SK-N-SH treated with all-trans-retinoic acid at 6 μM for 48 hours (cell line): ENCODE data around the gene SLC49A4.

ENCODE experiments used
- ATAC-seq: fragments of 200-7000 bp; cut with Tn5 transposase; 3 replicates; pipeline ENCODE4 v1.9.1; 2020; ENCODE audit warnings: mild to moderate bottlenecking, moderate library complexity
- ARNTL ChIP-seq: fragments of 450-650 bp; formaldehyde crosslinking; IDR thresholded peaks from 2 replicates; pipeline ENCODE4 v1.5.0; 2020; ENCODE audit warnings: low read depth, mild to moderate bottlenecking, moderate library complexity, borderline replicate concordance
- BACH2 ChIP-seq: fragments of 250-450 bp; sonication (Bioruptor Pico); IDR thresholded peaks from 2 replicates; pipeline ENCODE4 v1.9.0; 2021; ENCODE audit warnings: mild to moderate bottlenecking, borderline replicate concordance
- CREB5 ChIP-seq: fragments of 250-450 bp; sonication (Bioruptor Pico); IDR thresholded peaks from 2 replicates; pipeline ENCODE4 v1.5.1; 2020; ENCODE audit warnings: low read depth, mild to moderate bottlenecking, moderate library complexity
- CSDC2 ChIP-seq: fragments of 250-450 bp; sonication (Bioruptor Pico); IDR thresholded peaks from 2 replicates; pipeline ENCODE4 v1.5.0; 2020; ENCODE audit warnings: mild to moderate bottlenecking, moderate library complexity
- CSRNP3 ChIP-seq: fragments of 250-450 bp; sonication (Bioruptor Pico); IDR thresholded peaks from 2 replicates; pipeline ENCODE4 v1.5.1; 2021; ENCODE audit warnings: mild to moderate bottlenecking, moderate library complexity
- ESRRG ChIP-seq: fragments of 250-450 bp; sonication (Bioruptor Pico); IDR thresholded peaks from 2 replicates; pipeline ENCODE4 v1.6.1; 2021; ENCODE audit warnings: mild to moderate bottlenecking
- GLIS3 ChIP-seq: fragments of 250-450 bp; sonication (Bioruptor Pico); IDR thresholded peaks from 2 replicates; pipeline ENCODE4 v1.5.0; 2020; ENCODE audit warnings: mild to moderate bottlenecking, moderate library complexity
- ISL1 ChIP-seq: fragments of 250-450 bp; sonication (Bioruptor Pico); IDR thresholded peaks from 2 replicates; pipeline ENCODE4 v2.1.2; 2022; ENCODE audit warnings: mild to moderate bottlenecking, moderate library complexity
- OSR1 ChIP-seq: fragments of 250-450 bp; sonication (Bioruptor Pico); IDR thresholded peaks from 2 replicates; pipeline ENCODE4 v1.8.0; 2022; ENCODE audit warnings: moderate library complexity, mild to moderate bottlenecking, inconsistent platforms
- POU6F1 ChIP-seq: fragments of 250-450 bp; sonication (Bioruptor Pico); IDR thresholded peaks from 2 replicates; pipeline ENCODE4 v1.8.0; 2021; ENCODE audit warnings: low read depth, mild to moderate bottlenecking, moderate library complexity, borderline replicate concordance
- PPARA ChIP-seq: fragments of 250-450 bp; sonication (Bioruptor Pico); IDR thresholded peaks from 2 replicates; pipeline ENCODE4 v1.5.0; 2020; ENCODE audit warnings: mild to moderate bottlenecking, borderline replicate concordance
- RARB ChIP-seq: fragments of 250-450 bp; sonication (Bioruptor Pico); IDR thresholded peaks from 2 replicates; pipeline ENCODE4 v1.8.0; 2021; ENCODE audit warnings: mild to moderate bottlenecking, moderate library complexity
- SNAI2 ChIP-seq: fragments of 250-450 bp; sonication (Bioruptor Pico); IDR thresholded peaks from 2 replicates; pipeline ENCODE4 v1.5.0; 2020; ENCODE audit warnings: mild to moderate bottlenecking, moderate library complexity
- TCF4 ChIP-seq: fragments of 250-450 bp; sonication (Bioruptor Pico); IDR thresholded peaks from 2 replicates; pipeline ENCODE4 v1.8.0; 2021; ENCODE audit warnings: mild to moderate bottlenecking, moderate library complexity, borderline replicate concordance
- TOX ChIP-seq: fragments of 250-450 bp; sonication (Bioruptor Pico); IDR thresholded peaks from 2 replicates; pipeline ENCODE4 v1.8.0; 2021; ENCODE audit warnings: mild to moderate bottlenecking, moderate library complexity, borderline replicate concordance
- TSHZ2 ChIP-seq: fragments of 250-450 bp; sonication (Bioruptor Pico); IDR thresholded peaks from 2 replicates; pipeline ENCODE4 v1.5.0; 2020; ENCODE audit warnings: mild to moderate bottlenecking, moderate library complexity
- ZC3H10 ChIP-seq: fragments of 250-450 bp; sonication (Bioruptor Pico); IDR thresholded peaks from 2 replicates; pipeline ENCODE4 v1.5.1; 2021; ENCODE audit warnings: mild to moderate bottlenecking, moderate library complexity
- ZFP3 ChIP-seq: fragments of 250-450 bp; sonication (Bioruptor Pico); IDR thresholded peaks from 2 replicates; pipeline ENCODE4 v1.5.0; 2020; ENCODE audit warnings: mild to moderate bottlenecking, moderate library complexity
- ZFP30 ChIP-seq: fragments of 450-650 bp; formaldehyde crosslinking; IDR thresholded peaks from 2 replicates; pipeline ENCODE4 v1.5.0; 2022; ENCODE audit warnings: mild to moderate bottlenecking, moderate library complexity
- ZNF565 ChIP-seq: fragments of 450-650 bp; formaldehyde crosslinking; conservative IDR thresholded peaks from 2 replicates; pipeline ENCODE4 v1.5.0; 2020; ENCODE audit warnings: low read depth, mild to moderate bottlenecking, moderate library complexity
- ZNF70 ChIP-seq: fragments of 450-650 bp; formaldehyde crosslinking; IDR thresholded peaks from 2 replicates; pipeline ENCODE4 v1.5.0; 2020; ENCODE audit warnings: mild to moderate bottlenecking, moderate library complexity
- ZNF8 ChIP-seq: fragments of 450-650 bp; formaldehyde crosslinking; IDR thresholded peaks from 2 replicates; pipeline ENCODE4 v1.5.0; 2020; ENCODE audit warnings: mild to moderate bottlenecking, moderate library complexity

SLC49A4 gene

GRCh38 chr3:122921791-122922651 lies 127.2 kb downstream of the SLC49A4 start:
- TF ChIP-seq ARNTL (CRISPR knock-in tag) (no peak), ZNF70 (CRISPR knock-in tag) (no peak), ZNF565 (CRISPR knock-in tag) (no peak), CSDC2 (CRISPR knock-in tag) (no peak), ZC3H10 (no peak), TCF4 (CRISPR knock-in tag) (no peak), CSRNP3 (CRISPR knock-in tag) (no peak), RARB (CRISPR knock-in tag) (no peak), GLIS3 (no peak), ZNF8 (CRISPR knock-in tag) (no peak), ZFP3 (no peak), OSR1 (CRISPR knock-in tag) (no peak), POU6F1 (CRISPR knock-in tag) (no peak), PPARA (CRISPR knock-in tag) (no peak), TOX (CRISPR knock-in tag) (no peak), BACH2 (CRISPR knock-in tag) (no peak), ZFP30 (CRISPR knock-in tag) (no peak), TSHZ2 (CRISPR knock-in tag) (no peak), ISL1 (CRISPR knock-in tag) (no peak)
- no peak for ATAC-seq

GRCh38 chr3:122923611-122924010 lies 128.7 kb downstream of the SLC49A4 start:
- ATAC-seq: no peak
- TF ChIP-seq TCF4 (CRISPR knock-in tag) (no peak), SNAI2 (CRISPR knock-in tag) (no peak), ZNF8 (CRISPR knock-in tag) (no peak), ESRRG (CRISPR knock-in tag) (no peak), CSRNP3 (CRISPR knock-in tag) (no peak), ZC3H10 (no peak), RARB (CRISPR knock-in tag) (no peak), TOX (CRISPR knock-in tag) (no peak), POU6F1 (CRISPR knock-in tag) (no peak), CREB5 (CRISPR knock-in tag) (no peak), ZFP3 (no peak), ZNF565 (CRISPR knock-in tag) (no peak), ARNTL (CRISPR knock-in tag) (no peak)
- TF ChIP-seq, all 23 proteins: peak for 0
